ENCODE data around the gene POU3F2. TPM values are rescaled to one million over a fixed set of nuclear protein-coding genes. Genes with fewer than 3 reads are reported as not detected.
A peak's percentile ranks its signal among the peaks of the same experiment; 100 is the strongest.

The POU3F2 gene
- polyA plus RNA-seq, 1 of the 3 experiments (the other 2 are of a cell fraction) = 1.0 TPM

GRCh38 chr6:98840385-98840784, 6.0 kb downstream of the POU3F2 start:
- no peak overlapping the region for H3K9ac ChIP-seq
- DNase-seq = no peak
- POLR2A ChIA-PET = no interaction called here
- CTCF ChIA-PET = interaction anchor here (1.0 to 2.5 kb wide), 10 partner anchors 11 to 1654 kb away, joined by 3 to 9 read pairs (median 4); no protein-coding TSS in a partner anchor
- H4K20me1 ChIP-seq (ENCODE audit: insufficient read depth) = no peaks in the 10 kb centered on the region; the same call in 1 of the 2 replicates
- H3K27me3 ChIP-seq (ENCODE audit: insufficient read depth) = no peaks in the 10 kb centered on the region
- no peak overlapping the region for H2AFZ ChIP-seq (ENCODE audit: low read depth)
- no peak overlapping the region for H3K27ac ChIP-seq (ENCODE audit: low read depth in 2 of 2, low read length in 1 of 2)
- H3K4me2 ChIP-seq = no peak overlapping the region
- H3F3A ChIP-seq (replicated peaks; ENCODE audit: insufficient read depth) = no peaks in the 10 kb centered on the region
- H3K9me2 ChIP-seq = no peaks in the 10 kb centered on the region
- peaks cover 10% of the 10 kb centered on the region for H3K79me2 ChIP-seq (ENCODE audit: insufficient read depth)
- H3K4me3 ChIP-seq (ENCODE audit: low read depth in 2 of 2, low read length in 1 of 2) = no peak overlapping the region
- H3K4me1 ChIP-seq (ENCODE audit: control insufficient read depth in 1 of 2, insufficient read depth in 2 of 2, low read depth in 1 of 2, low read length in 1 of 2) = peaks cover 5 to 10% of the 10 kb centered on the region in 2 experiments; a peak in 2 of 4 replicates
- no peaks in the 10 kb centered on the region for H3K36me3 ChIP-seq (replicated peaks in 1 of 2; ENCODE audit: control insufficient read depth in 1 of 2, insufficient read depth in 2 of 2, low read length in 1 of 2)
- 89% methylated on average over 6 of the region's 6 CpGs for WGBS (ENCODE audit: low lambda C conversion rate)
- H3K9me3 ChIP-seq = no peaks in the 10 kb centered on the region
- TF ChIP-seq REST (IDR thresholded peaks at IDR 0.05; ENCODE audit: low read depth, low read length) (no peak), EZH2phosphoT487 (IDR thresholded peaks at IDR 0.05; ENCODE audit: borderline replicate concordance, low read depth) (no peak), JUND (IDR thresholded peaks at IDR 0.05) (no peak), NFIC (IDR thresholded peaks at IDR 0.05; ENCODE audit: borderline replicate concordance) (no peak), RXRA (IDR thresholded peaks at IDR 0.05; ENCODE audit: borderline replicate concordance, low read depth) (no peak), MEF2A (IDR thresholded peaks at IDR 0.05; ENCODE audit: borderline replicate concordance, low read depth) (no peak), SIN3A (IDR thresholded peaks at IDR 0.05; ENCODE audit: borderline replicate concordance, low read depth, low read length) (no peak), FOXJ3 (CRISPR knock-in tag; IDR thresholded peaks at IDR 0.05) (no peak), MAX (IDR thresholded peaks at IDR 0.05; ENCODE audit: low read depth) (no peak), FOXM1 (IDR thresholded peaks at IDR 0.05; ENCODE audit: low read depth) (no peak)
- TF ChIP-seq, protein P1, sequence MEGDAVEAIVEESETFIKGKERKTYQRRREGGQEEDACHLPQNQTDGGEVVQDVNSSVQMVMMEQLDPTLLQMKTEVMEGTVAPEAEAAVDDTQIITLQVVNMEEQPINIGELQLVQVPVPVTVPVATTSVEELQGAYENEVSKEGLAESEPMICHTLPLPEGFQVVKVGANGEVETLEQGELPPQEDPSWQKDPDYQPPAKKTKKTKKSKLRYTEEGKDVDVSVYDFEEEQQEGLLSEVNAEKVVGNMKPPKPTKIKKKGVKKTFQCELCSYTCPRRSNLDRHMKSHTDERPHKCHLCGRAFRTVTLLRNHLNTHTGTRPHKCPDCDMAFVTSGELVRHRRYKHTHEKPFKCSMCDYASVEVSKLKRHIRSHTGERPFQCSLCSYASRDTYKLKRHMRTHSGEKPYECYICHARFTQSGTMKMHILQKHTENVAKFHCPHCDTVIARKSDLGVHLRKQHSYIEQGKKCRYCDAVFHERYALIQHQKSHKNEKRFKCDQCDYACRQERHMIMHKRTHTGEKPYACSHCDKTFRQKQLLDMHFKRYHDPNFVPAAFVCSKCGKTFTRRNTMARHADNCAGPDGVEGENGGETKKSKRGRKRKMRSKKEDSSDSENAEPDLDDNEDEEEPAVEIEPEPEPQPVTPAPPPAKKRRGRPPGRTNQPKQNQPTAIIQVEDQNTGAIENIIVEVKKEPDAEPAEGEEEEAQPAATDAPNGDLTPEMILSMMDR (IDR thresholded peaks at IDR 0.05) = no peak

DNA sequence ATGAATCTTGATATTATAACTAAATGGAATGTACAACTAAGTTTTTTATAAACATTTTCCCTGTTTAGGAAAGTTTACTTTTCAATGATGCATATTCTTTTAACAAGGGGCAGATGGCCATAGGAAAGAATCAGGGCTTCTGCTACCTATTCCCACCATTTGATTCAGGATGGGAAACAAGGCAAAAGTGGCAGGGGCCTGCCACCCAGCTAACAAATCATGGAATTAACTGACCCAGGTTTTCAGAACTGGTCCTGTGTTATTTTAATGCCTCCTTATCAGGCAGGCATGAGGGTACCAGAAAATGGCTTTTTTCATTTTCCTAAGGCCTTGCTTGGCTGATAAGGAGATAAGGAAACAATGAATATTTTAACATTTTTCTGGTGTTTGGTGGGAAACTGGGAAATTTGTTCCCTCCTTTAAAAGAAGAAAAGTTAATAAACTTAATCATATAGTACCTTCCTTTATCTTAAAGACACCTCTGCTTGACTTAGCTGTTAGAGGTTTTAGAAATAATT, 6.7 kb downstream of the POU3F2 start:
- H3K79me2 ChIP-seq (ENCODE audit: insufficient read depth) = peaks cover 8% of the 10 kb centered on the region; the same call in 1 of the 2 replicates
- H4K20me1 ChIP-seq (ENCODE audit: insufficient read depth) = no peaks in the 10 kb centered on the region; the same call in 1 of the 2 replicates
- H3K9me3 ChIP-seq = no peaks in the 10 kb centered on the region
- DNase-seq = no peak
- H3K9me2 ChIP-seq = no peaks in the 10 kb centered on the region
- H3K4me1 ChIP-seq (ENCODE audit: control insufficient read depth in 1 of 2, insufficient read depth in 2 of 2, low read depth in 1 of 2, low read length in 1 of 2) = peaks cover 3 to 5% of the 10 kb centered on the region in 2 experiments; a peak in 2 of 4 replicates
- H3K4me3 ChIP-seq (ENCODE audit: low read depth in 2 of 2, low read length in 1 of 2) = no peak overlapping the region
- no peaks in the 10 kb centered on the region for H3K27me3 ChIP-seq (ENCODE audit: insufficient read depth)
- H2AFZ ChIP-seq (ENCODE audit: low read depth) = no peak overlapping the region
- H3K36me3 ChIP-seq (replicated peaks in 1 of 2; ENCODE audit: control insufficient read depth in 1 of 2, insufficient read depth in 2 of 2, low read length in 1 of 2) = no peaks in the 10 kb centered on the region
- TF ChIP-seq RAD21 (IDR thresholded peaks at IDR 0.05; ENCODE audit: low read length) (0 out of 2 replicates have a peak, but pooled peaks have one; percentile 9), FOXM1 (IDR thresholded peaks at IDR 0.05; ENCODE audit: low read depth) (no peak)
- H3K27ac ChIP-seq (ENCODE audit: low read depth in 2 of 2, low read length in 1 of 2) = no peak overlapping the region
- H3K4me2 ChIP-seq = no peak overlapping the region
- ChIA-PET CTCF (interaction anchor here (1.3 to 2.5 kb wide), 4 partner anchors 279 to 1400 kb away, joined by 3 to 9 read pairs (median 8); no protein-coding TSS in a partner anchor), POLR2A (no interaction called here)
- H3F3A ChIP-seq (replicated peaks; ENCODE audit: insufficient read depth) = no peaks in the 10 kb centered on the region
- no peak overlapping the region for H3K9ac ChIP-seq
